Epidermal melanocyte (primary cell): ENCODE results near the gene ANXA4.
"Not testable (repeated sequence)": the region's sequence is repeated elsewhere in the genome, so short reads cannot be mapped to it uniquely, and the experiment has no call there.

Source experiments
- DNase-seq: peaks from one replicate; pipeline ENCODE4 v3.0.0; 2011; ENCODE audit warnings: low spot score; ENCODE audit not compliant: insufficient read length

Gene ANXA4

GRCh38 chr2:69720404-69720803 is 21.5 kb upstream of the ANXA4 start:
- no peak for DNase-seq

GRCh38 chr2:69721022-69721421 is 20.9 kb upstream of the ANXA4 start:
- DNase-seq: no peak

- DNase-seq: no peak
Measured at GRCh38 chr2:69723791-69724190, 18.1 kb upstream of the ANXA4 start.

GRCh38 chr2:69724540-69725159 is 17.3 kb upstream of the ANXA4 start:
- peak; percentile 64 for DNase-seq

GRCh38 chr2:69725706-69726360 is 16.1 kb upstream of the ANXA4 start:
- no peak for DNase-seq

- DNase-seq: no peak
Measured at GRCh38 chr2:69729266-69729665, 12.7 kb upstream of the ANXA4 start.

- DNase-seq: no peak
Measured at GRCh38 chr2:69729781-69730180, 12.2 kb upstream of the ANXA4 start.

- no peak for DNase-seq
Measured at GRCh38 chr2:69731147-69731970, 10.6 kb upstream of the ANXA4 start.

GRCh38 chr2:69733342-69734034 is 8.4 kb upstream of the ANXA4 start:
- no peak for DNase-seq

GRCh38 chr2:69734035-69734611 is 7.8 kb upstream of the ANXA4 start:
- DNase-seq: no peak

- DNase-seq: no peak
Measured at GRCh38 chr2:69734854-69735544, 6.9 kb upstream of the ANXA4 start.

- DNase-seq: no peak
Measured at GRCh38 chr2:69735686-69736085, 6.2 kb upstream of the ANXA4 start.

GRCh38 chr2:69738149-69738548 is 3.8 kb upstream of the ANXA4 start:
- not testable (repeated sequence) for DNase-seq

- no peak for DNase-seq
Measured at GRCh38 chr2:69740502-69740951, 1.4 kb upstream of the ANXA4 start.

GRCh38 chr2:69741229-69741574 is 732 bp upstream of the ANXA4 start:
- peak; percentile 66 for DNase-seq

GRCh38 chr2:69742322-69742952 is 503 bp downstream of the ANXA4 start:
- no peak for DNase-seq

GRCh38 chr2:69743847-69744264 is 1.9 kb downstream of the ANXA4 start:
- no peak for DNase-seq

GRCh38 chr2:69744456-69744855 is 2.5 kb downstream of the ANXA4 start:
- no peak for DNase-seq

- DNase-seq: no peak
Measured at GRCh38 chr2:69745035-69745434, 3.1 kb downstream of the ANXA4 start.

- DNase-seq: no peak
Measured at GRCh38 chr2:69750246-69750645, 8.3 kb downstream of the ANXA4 start.
